Vagina (tissue), 2 donors: Measurements from ENCODE around the gene RPS28. TPM values are rescaled to one million over a fixed set of nuclear protein-coding genes. Genes with fewer than 3 reads are reported as not detected.

Experiments used
- DNase-seq, 2 donors: peaks; one replicate each; pipeline ENCODE4 v3.0.0-alpha.2; 2017; ENCODE audit errors: extremely low spot score in 2 of 2
- H3K27ac ChIP-seq: fragments of 200-600 bp; sonication (generic); one replicate; pipeline ENCODE4 v1.5.1; 2019
- H3K27me3 ChIP-seq: fragments of 200-600 bp; sonication (generic); one replicate; pipeline ENCODE4 v1.5.1; 2019
- H3K36me3 ChIP-seq, 2 donors: fragments of 200-600 bp; sonication (generic); one replicate each; pipeline ENCODE4 v1.5.1; 2017 to 2019
- H3K4me1 ChIP-seq: fragments of 200-600 bp; sonication (generic); one replicate; pipeline ENCODE4 v1.5.1; 2019
- H3K4me3 ChIP-seq, 2 donors: fragments of 200-600 bp; sonication (generic); 1 replicate in 1 of 2; 2 replicates in 1 of 2; pipeline ENCODE4 v1.5.1; 2016 to 2019
- H3K9me3 ChIP-seq: fragments of 200-600 bp; sonication (generic); one replicate; pipeline ENCODE4 v1.5.1; 2019
- CTCF ChIP-seq, 3 experiments: fragments of 450-650 bp in 2 of 3; fragments of 200-600 bp in 1 of 3; sonication (generic) in 1 of 3; IDR thresholded peaks; one replicate each; pipeline ENCODE4 v1.5.1; 2017 to 2019; ENCODE audit warnings: antibody characterized with exemption in 3 of 3, mild to moderate bottlenecking in 2 of 3, moderate library complexity in 2 of 3
- POLR2A ChIP-seq, 2 donors: fragments of 450-650 bp; IDR thresholded peaks; one replicate each; pipeline ENCODE4 v1.6.1; 2017; ENCODE audit warnings: antibody characterized with exemption in 2 of 2, mild to moderate bottlenecking in 2 of 2, moderate library complexity in 2 of 2
- POLR2AphosphoS5 ChIP-seq, 2 donors: sonication (generic); formaldehyde crosslinking; IDR thresholded peaks; one replicate each; pipeline ENCODE4 v1.9.0; 2017; ENCODE audit warnings: antibody characterized with exemption in 2 of 2, mild to moderate bottlenecking in 2 of 2, low read depth in 1 of 2; ENCODE audit not compliant: insufficient read depth in 1 of 2
- intact Hi-C: fragments of 100-400 bp; cut with DNase I; formaldehyde crosslinking; loops from one replicate; pipeline ENCODE4 v1.15.1; 2023
- total RNA-seq: library from RNA; depleted of rRNA; stranded (reverse); fragments of >200 nt; gene quantifications from one replicate; pipeline ENCODE4 v1.2.3, GENCODE V29; 2016

The RPS28 gene
- total RNA-seq, 1 donor from 2014 or later, result 516 TPM

- Histone ChIP-seq H3K4me1 (peaks cover 32% of the 10 kb centered on the region), H3K36me3 (peaks cover 0 to 7% of the 10 kb centered on the region in 2 donors), H3K9me3 (no peaks in the 10 kb centered on the region), H3K27me3 (no peaks in the 10 kb centered on the region), H3K4me3 (no peak overlapping the region), H3K27ac (no peak overlapping the region)
- TF ChIP-seq CTCF (IDR thresholded peaks at IDR 0.05), result no peak
- no peak for TF ChIP-seq POLR2A (IDR thresholded peaks at IDR 0.05)
- TF ChIP-seq POLR2AphosphoS5 (IDR thresholded peaks at IDR 0.05; ENCODE audit: insufficient read depth in 1 of 2, low read depth in 1 of 2), result no peak
- DNase-seq, result no peak
- intact Hi-C loops, result no loop called here
These were observed 16.3 kb upstream of the RPS28 start for GRCh38 chr19:8304841-8305621.

- Histone ChIP-seq H3K27me3 (no peaks in the 10 kb centered on the region), H3K4me1 (peaks cover 32% of the 10 kb centered on the region), H3K36me3 (peaks cover 0 to 13% of the 10 kb centered on the region in 2 donors), H3K27ac (no peak overlapping the region), H3K4me3 (no peak overlapping the region), H3K9me3 (no peaks in the 10 kb centered on the region)
- no peak for TF ChIP-seq POLR2AphosphoS5 (IDR thresholded peaks at IDR 0.05; ENCODE audit: insufficient read depth in 1 of 2, low read depth in 1 of 2)
- TF ChIP-seq POLR2A (IDR thresholded peaks at IDR 0.05), result no peak
- no peak for TF ChIP-seq CTCF (IDR thresholded peaks at IDR 0.05)
- intact Hi-C loops, result no loop called here
- DNase-seq, result no peak
These were observed 15.5 kb upstream of the RPS28 start for GRCh38 chr19:8305798-8306197.

- Histone ChIP-seq H3K4me3 (no peak overlapping the region), H3K36me3 (peaks cover 0 to 19% of the 10 kb centered on the region in 2 donors), H3K4me1 (peaks cover 33% of the 10 kb centered on the region), H3K27me3 (no peaks in the 10 kb centered on the region), H3K27ac (no peak overlapping the region), H3K9me3 (no peaks in the 10 kb centered on the region)
- TF ChIP-seq CTCF (IDR thresholded peaks at IDR 0.05) (no peak), POLR2A (IDR thresholded peaks at IDR 0.05) (no peak), POLR2AphosphoS5 (IDR thresholded peaks at IDR 0.05; ENCODE audit: insufficient read depth in 1 of 2, low read depth in 1 of 2) (no peak)
- intact Hi-C loops, result no loop called here
- no peak for DNase-seq
These were observed 14.9 kb upstream of the RPS28 start for GRCh38 chr19:8306235-8307054.

- Histone ChIP-seq H3K9me3 (no peaks in the 10 kb centered on the region), H3K27me3 (no peaks in the 10 kb centered on the region), H3K4me3 (peak overlapping the region; percentile 44 to 68), H3K4me1 (peaks cover 41% of the 10 kb centered on the region), H3K36me3 (peaks cover 0 to 28% of the 10 kb centered on the region in 2 donors), H3K27ac (peak overlapping the region; percentile 66)
- DNase-seq, result no peak
- TF ChIP-seq POLR2AphosphoS5 (IDR thresholded peaks at IDR 0.05; ENCODE audit: insufficient read depth in 1 of 2, low read depth in 1 of 2), result no peak
- TF ChIP-seq CTCF (IDR thresholded peaks at IDR 0.05), result no peak
- TF ChIP-seq POLR2A (IDR thresholded peaks at IDR 0.05), result no peak
- intact Hi-C loops, result no loop called here
These were observed 13.8 kb upstream of the RPS28 start for GRCh38 chr19:8307400-8307964.
